ENCODE results near the gene AMZ1.

DNA sequence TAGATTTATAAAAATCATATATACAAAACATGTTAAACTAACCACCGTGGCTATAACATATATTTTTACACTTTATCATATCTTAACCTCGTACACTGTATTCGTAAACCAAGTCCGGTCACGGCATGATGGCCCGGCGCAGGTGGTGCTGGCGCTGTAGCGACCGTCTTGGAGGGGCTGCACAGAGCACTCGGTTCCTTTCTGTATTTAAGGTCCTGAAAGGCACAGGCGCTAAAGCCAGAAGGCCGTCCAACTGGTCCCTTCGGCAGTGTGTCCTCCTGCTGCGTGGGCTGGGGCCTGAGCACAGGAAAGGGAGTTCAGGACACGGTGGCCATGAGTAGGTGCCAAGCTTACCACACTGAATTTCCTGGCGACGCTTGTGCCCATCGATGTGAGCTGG, 33.8 kb downstream of the AMZ1 start:
- TF ChIP-seq, protein P1, sequence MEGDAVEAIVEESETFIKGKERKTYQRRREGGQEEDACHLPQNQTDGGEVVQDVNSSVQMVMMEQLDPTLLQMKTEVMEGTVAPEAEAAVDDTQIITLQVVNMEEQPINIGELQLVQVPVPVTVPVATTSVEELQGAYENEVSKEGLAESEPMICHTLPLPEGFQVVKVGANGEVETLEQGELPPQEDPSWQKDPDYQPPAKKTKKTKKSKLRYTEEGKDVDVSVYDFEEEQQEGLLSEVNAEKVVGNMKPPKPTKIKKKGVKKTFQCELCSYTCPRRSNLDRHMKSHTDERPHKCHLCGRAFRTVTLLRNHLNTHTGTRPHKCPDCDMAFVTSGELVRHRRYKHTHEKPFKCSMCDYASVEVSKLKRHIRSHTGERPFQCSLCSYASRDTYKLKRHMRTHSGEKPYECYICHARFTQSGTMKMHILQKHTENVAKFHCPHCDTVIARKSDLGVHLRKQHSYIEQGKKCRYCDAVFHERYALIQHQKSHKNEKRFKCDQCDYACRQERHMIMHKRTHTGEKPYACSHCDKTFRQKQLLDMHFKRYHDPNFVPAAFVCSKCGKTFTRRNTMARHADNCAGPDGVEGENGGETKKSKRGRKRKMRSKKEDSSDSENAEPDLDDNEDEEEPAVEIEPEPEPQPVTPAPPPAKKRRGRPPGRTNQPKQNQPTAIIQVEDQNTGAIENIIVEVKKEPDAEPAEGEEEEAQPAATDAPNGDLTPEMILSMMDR (IDR thresholded peaks at IDR 0.05; ENCODE audit: poor library complexity): no peak
- TF ChIP-seq EZH2 (IDR thresholded peaks at IDR 0.05; ENCODE audit: borderline replicate concordance): no peak

All from hepatocyte (in vitro differentiated cells).